GM19035 (cell line): Measurements from ENCODE around the gene MEIOC.
"Not testable (repeated sequence)": the region's sequence is repeated elsewhere in the genome, so short reads cannot be mapped to it uniquely, and the experiment has no call there.

Source experiments
- ATAC-seq: cut with Tn5 transposase; IDR thresholded peaks from one replicate; pipeline ENCODE4 v1.9.1; 2021; ENCODE audit not compliant: unreplicated experiment

MEIOC gene

GRCh38 chr17:44646280-44646679 lies 10.0 kb upstream of the MEIOC start:
- ATAC-seq = no peak

GRCh38 chr17:44647736-44648135 lies 8.5 kb upstream of the MEIOC start:
- no peak for ATAC-seq

GRCh38 chr17:44648963-44649362 lies 7.3 kb upstream of the MEIOC start:
- ATAC-seq = no peak

GRCh38 chr17:44651228-44651627 lies 5.0 kb upstream of the MEIOC start:
- no peak for ATAC-seq

- ATAC-seq = no peak
Measured at GRCh38 chr17:44652727-44653126, 3.5 kb upstream of the MEIOC start.

- ATAC-seq = no peak
Measured at GRCh38 chr17:44653384-44653783, 2.9 kb upstream of the MEIOC start.

- ATAC-seq = no peak
Measured at GRCh38 chr17:44653954-44654353, 2.3 kb upstream of the MEIOC start.

- ATAC-seq = no peak
Measured at GRCh38 chr17:44661835-44662234, 5.6 kb downstream of the MEIOC start.

- no peak for ATAC-seq
Measured at GRCh38 chr17:44663095-44663494, 6.8 kb downstream of the MEIOC start.

GRCh38 chr17:44664867-44665266 lies 8.6 kb downstream of the MEIOC start:
- no peak for ATAC-seq

GRCh38 chr17:44666006-44666405 lies 9.7 kb downstream of the MEIOC start:
- ATAC-seq = no peak

- ATAC-seq = no peak
Measured at GRCh38 chr17:44672479-44673093, 16.3 kb downstream of the MEIOC start.

GRCh38 chr17:44673893-44674292 lies 17.6 kb downstream of the MEIOC start:
- ATAC-seq = no peak

GRCh38 chr17:44677136-44677535 lies 20.9 kb downstream of the MEIOC start:
- ATAC-seq = no peak

- ATAC-seq = not testable (repeated sequence)
Measured at GRCh38 chr17:44683303-44683702, 27.0 kb downstream of the MEIOC start.

- no peak for ATAC-seq
Measured at GRCh38 chr17:44687756-44688155, 31.5 kb downstream of the MEIOC start.

GRCh38 chr17:44688200-44688599 lies 31.9 kb downstream of the MEIOC start:
- no peak for ATAC-seq

- ATAC-seq = no peak
Measured at GRCh38 chr17:44688675-44689476, 32.6 kb downstream of the MEIOC start.

- ATAC-seq = peak; percentile 82
Measured at GRCh38 chr17:44689477-44690217, 33.4 kb downstream of the MEIOC start, which contains the start of gene CCDC43. Gene CCDC43 (minus strand): TSS chr17:44689776. CDS start chr17:44689753, 23 bp downstream.

- ATAC-seq = not testable (repeated sequence)
Measured at GRCh38 chr17:44690746-44691306, 34.6 kb downstream of the MEIOC start.

GRCh38 chr17:44693609-44694008 lies 37.3 kb downstream of the MEIOC start:
- no peak for ATAC-seq
